Vagina (tissue), 2 donors: ENCODE measurements around the gene TK1. TPM values are rescaled to one million over a fixed set of nuclear protein-coding genes. Genes with fewer than 3 reads are reported as not detected.

Source experiments
- DNase-seq, 2 donors: peaks; one replicate each; pipeline ENCODE4 v3.0.0-alpha.2; 2017; ENCODE audit errors: extremely low spot score in 2 of 2
- H3K27ac ChIP-seq: fragments of 200-600 bp; sonication (generic); one replicate; pipeline ENCODE4 v1.5.1; 2019
- H3K27me3 ChIP-seq: fragments of 200-600 bp; sonication (generic); one replicate; pipeline ENCODE4 v1.5.1; 2019
- H3K36me3 ChIP-seq, 2 donors: fragments of 200-600 bp; sonication (generic); one replicate each; pipeline ENCODE4 v1.5.1; 2017 to 2019
- H3K4me1 ChIP-seq: fragments of 200-600 bp; sonication (generic); one replicate; pipeline ENCODE4 v1.5.1; 2019
- H3K4me3 ChIP-seq, 2 donors: fragments of 200-600 bp; sonication (generic); 1 replicate in 1 of 2; 2 replicates in 1 of 2; pipeline ENCODE4 v1.5.1; 2016 to 2019
- H3K9me3 ChIP-seq: fragments of 200-600 bp; sonication (generic); one replicate; pipeline ENCODE4 v1.5.1; 2019
- CTCF ChIP-seq, 3 experiments: fragments of 450-650 bp in 2 of 3; fragments of 200-600 bp in 1 of 3; sonication (generic) in 1 of 3; IDR thresholded peaks; one replicate each; pipeline ENCODE4 v1.5.1; 2017 to 2019; ENCODE audit warnings: antibody characterized with exemption in 3 of 3, mild to moderate bottlenecking in 2 of 3, moderate library complexity in 2 of 3
- POLR2A ChIP-seq, 2 donors: fragments of 450-650 bp; IDR thresholded peaks; one replicate each; pipeline ENCODE4 v1.6.1; 2017; ENCODE audit warnings: antibody characterized with exemption in 2 of 2, mild to moderate bottlenecking in 2 of 2, moderate library complexity in 2 of 2
- POLR2AphosphoS5 ChIP-seq, 2 donors: sonication (generic); formaldehyde crosslinking; IDR thresholded peaks; one replicate each; pipeline ENCODE4 v1.9.0; 2017; ENCODE audit warnings: antibody characterized with exemption in 2 of 2, mild to moderate bottlenecking in 2 of 2, low read depth in 1 of 2; ENCODE audit not compliant: insufficient read depth in 1 of 2
- intact Hi-C: fragments of 100-400 bp; cut with DNase I; formaldehyde crosslinking; loops from one replicate; pipeline ENCODE4 v1.15.1; 2023
- total RNA-seq: library from RNA; depleted of rRNA; stranded (reverse); fragments of >200 nt; gene quantifications from one replicate; pipeline ENCODE4 v1.2.3, GENCODE V29; 2016

The TK1 gene
- total RNA-seq, 1 donor from 2014 or later = 3.7 TPM

- Histone ChIP-seq H3K27ac (no peak overlapping the region), H3K4me3 (no peak overlapping the region), H3K27me3 (no peaks in the 10 kb centered on the region), H3K4me1 (peaks cover 9% of the 10 kb centered on the region), H3K36me3 (no peaks in the 10 kb centered on the region), H3K9me3 (no peaks in the 10 kb centered on the region)
- intact Hi-C loops = no loop called here
- no peak for TF ChIP-seq CTCF (IDR thresholded peaks at IDR 0.05)
- TF ChIP-seq POLR2AphosphoS5 (IDR thresholded peaks at IDR 0.05; ENCODE audit: insufficient read depth in 1 of 2, low read depth in 1 of 2) = no peak
- TF ChIP-seq POLR2A (IDR thresholded peaks at IDR 0.05) = no peak
- DNase-seq = no peak
These were observed 22.7 kb downstream of the TK1 start for GRCh38 chr17:78163881-78164747.

GRCh38 chr17:78159575-78160158 lies 27.2 kb downstream of the TK1 start:
- intact Hi-C loops = no loop called here
- peak in 1 of 2 donors; percentile 85 for TF ChIP-seq POLR2AphosphoS5 (IDR thresholded peaks at IDR 0.05; ENCODE audit: insufficient read depth in 1 of 2, low read depth in 1 of 2)
- TF ChIP-seq CTCF (IDR thresholded peaks at IDR 0.05) = no peak
- H3K27ac ChIP-seq = peak overlapping the region; percentile 72
- no peaks in the 10 kb centered on the region for H3K4me1 ChIP-seq
- H3K27me3 ChIP-seq = no peaks in the 10 kb centered on the region
- no peaks in the 10 kb centered on the region for H3K36me3 ChIP-seq
- no peaks in the 10 kb centered on the region for H3K9me3 ChIP-seq
- no peak for DNase-seq
- no peak overlapping the region for H3K4me3 ChIP-seq

- Histone ChIP-seq H3K27me3 (no peaks in the 10 kb centered on the region), H3K27ac (no peak overlapping the region), H3K9me3 (no peaks in the 10 kb centered on the region), H3K4me1 (peaks cover 5% of the 10 kb centered on the region), H3K36me3 (no peaks in the 10 kb centered on the region), H3K4me3 (no peak overlapping the region)
- no peak for DNase-seq
- intact Hi-C loops = no loop called here
- TF ChIP-seq CTCF (IDR thresholded peaks at IDR 0.05) = no peak
- TF ChIP-seq POLR2AphosphoS5 (IDR thresholded peaks at IDR 0.05; ENCODE audit: insufficient read depth in 1 of 2, low read depth in 1 of 2) = no peak
- no peak for TF ChIP-seq POLR2A (IDR thresholded peaks at IDR 0.05)
These were observed 31.7 kb downstream of the TK1 start for GRCh38 chr17:78154903-78155811.

- Histone ChIP-seq H3K4me3 (no peak overlapping the region), H3K4me1 (peaks cover 5% of the 10 kb centered on the region), H3K9me3 (no peaks in the 10 kb centered on the region), H3K27ac (no peak overlapping the region), H3K27me3 (no peaks in the 10 kb centered on the region), H3K36me3 (no peaks in the 10 kb centered on the region)
- intact Hi-C loops = no loop called here
- no peak for DNase-seq
- TF ChIP-seq CTCF (IDR thresholded peaks at IDR 0.05) = no peak
- TF ChIP-seq POLR2A (IDR thresholded peaks at IDR 0.05) = no peak
- peak in 1 of 2 donors; percentile 31 for TF ChIP-seq POLR2AphosphoS5 (IDR thresholded peaks at IDR 0.05; ENCODE audit: insufficient read depth in 1 of 2, low read depth in 1 of 2)
These were observed 35.3 kb downstream of the TK1 start for GRCh38 chr17:78151514-78152008.
